Activated B cell treated with CpG ODN at 0.5 μM for 24 hours (primary cell): ENCODE data around the gene PAM16. TPM values are rescaled to one million over a fixed set of nuclear protein-coding genes. Genes with fewer than 3 reads are reported as not detected.

Experiments
- ATAC-seq: fragments of 200-7000 bp; cut with Tn5 transposase; one replicate; pipeline ENCODE4 v1.10.0; 2021; ENCODE audit warnings: low read depth, mild to moderate bottlenecking, moderate library complexity
- CTCF ChIA-PET: fragments of 350-600 bp; sonication (Branson Sonifier 250); formaldehyde crosslinking; loops from one replicate; lab custom pipeline; 2021; ENCODE audit warnings: antibody characterized with exemption; lab: Charles Lee
- POLR2A ChIA-PET: fragments of 350-600 bp; sonication (Branson Sonifier 250); formaldehyde crosslinking; loops from one replicate; lab custom pipeline; 2021; ENCODE audit warnings: antibody characterized with exemption; lab: Charles Lee
- DNase-seq: peaks from one replicate; pipeline ENCODE4 v3.0.0; 2022
- H3K27ac Mint-ChIP-seq: one replicate; pipeline ENCODE4 v1.8.0; 2020; ENCODE audit warnings: mixed read lengths
- H3K27me3 Mint-ChIP-seq: one replicate; pipeline ENCODE4 v1.8.0; 2021; ENCODE audit warnings: mixed read lengths
- H3K36me3 Mint-ChIP-seq: one replicate; pipeline ENCODE4 v1.8.0; 2021; ENCODE audit warnings: low read depth, mixed read lengths
- H3K4me1 Mint-ChIP-seq: one replicate; pipeline ENCODE4 v1.8.0; 2021; ENCODE audit warnings: mixed read lengths
- H3K4me3 Mint-ChIP-seq: one replicate; pipeline ENCODE4 v1.8.0; 2020; ENCODE audit warnings: mild to moderate bottlenecking, mixed read lengths
- H3K9me3 Mint-ChIP-seq: one replicate; pipeline ENCODE4 v1.8.0; 2020; ENCODE audit warnings: mixed read lengths
- intact Hi-C: fragments of 100-400 bp; cut with micrococcal nuclease; formaldehyde crosslinking; loops from one replicate; pipeline ENCODE4 v1.15.1; 2024
- total RNA-seq: library from RNA; stranded (reverse); gene quantifications from 2 replicates; pipeline ENCODE4 v1.2.3, GENCODE V29; 2022
- TF ChIP-seq, protein P1 (sequence below): fragments of 200-600 bp; IDR thresholded peaks from one replicate; pipeline ENCODE4 v1.8.0; 2022; ENCODE audit warnings: antibody characterized with exemption, mild to moderate bottlenecking

Gene PAM16
- total RNA-seq, 1 donor from 2014 or later: 58.1 TPM

GRCh38 chr16:4369007-4369733 lies 18.0 kb upstream of the PAM16 start:
- POLR2A ChIA-PET: no interaction called here
- DNase-seq: no peak
- no peak overlapping the region for H3K27ac Mint-ChIP-seq
- H3K27me3 Mint-ChIP-seq: no peaks in the 10 kb centered on the region
- H3K4me3 Mint-ChIP-seq: no peak overlapping the region
- TF ChIP-seq, protein P1, sequence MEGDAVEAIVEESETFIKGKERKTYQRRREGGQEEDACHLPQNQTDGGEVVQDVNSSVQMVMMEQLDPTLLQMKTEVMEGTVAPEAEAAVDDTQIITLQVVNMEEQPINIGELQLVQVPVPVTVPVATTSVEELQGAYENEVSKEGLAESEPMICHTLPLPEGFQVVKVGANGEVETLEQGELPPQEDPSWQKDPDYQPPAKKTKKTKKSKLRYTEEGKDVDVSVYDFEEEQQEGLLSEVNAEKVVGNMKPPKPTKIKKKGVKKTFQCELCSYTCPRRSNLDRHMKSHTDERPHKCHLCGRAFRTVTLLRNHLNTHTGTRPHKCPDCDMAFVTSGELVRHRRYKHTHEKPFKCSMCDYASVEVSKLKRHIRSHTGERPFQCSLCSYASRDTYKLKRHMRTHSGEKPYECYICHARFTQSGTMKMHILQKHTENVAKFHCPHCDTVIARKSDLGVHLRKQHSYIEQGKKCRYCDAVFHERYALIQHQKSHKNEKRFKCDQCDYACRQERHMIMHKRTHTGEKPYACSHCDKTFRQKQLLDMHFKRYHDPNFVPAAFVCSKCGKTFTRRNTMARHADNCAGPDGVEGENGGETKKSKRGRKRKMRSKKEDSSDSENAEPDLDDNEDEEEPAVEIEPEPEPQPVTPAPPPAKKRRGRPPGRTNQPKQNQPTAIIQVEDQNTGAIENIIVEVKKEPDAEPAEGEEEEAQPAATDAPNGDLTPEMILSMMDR: no peak
- ATAC-seq: no peak
- H3K9me3 Mint-ChIP-seq: no peaks in the 10 kb centered on the region
- peaks cover 10% of the 10 kb centered on the region for H3K36me3 Mint-ChIP-seq
- H3K4me1 Mint-ChIP-seq: peaks cover 38% of the 10 kb centered on the region
- CTCF ChIA-PET: no interaction called here
- intact Hi-C loops: no loop called here

GRCh38 chr16:4367393-4367856 lies 16.3 kb upstream of the PAM16 start:
- peak overlapping the region; percentile 24 for H3K27ac Mint-ChIP-seq
- CTCF ChIA-PET: no interaction called here

GRCh38 chr16:4366016-4366415 lies 14.9 kb upstream of the PAM16 start:
- Mint-ChIP-seq H3K4me3 (no peak overlapping the region), H3K9me3 (no peaks in the 10 kb centered on the region), H3K27ac (no peak overlapping the region), H3K36me3 (peaks cover 28% of the 10 kb centered on the region), H3K27me3 (no peaks in the 10 kb centered on the region), H3K4me1 (peaks cover 37% of the 10 kb centered on the region)
- CTCF ChIA-PET: interaction anchor here (2.9 kb wide), 1 partner anchor 37 kb away, joined by 17 read pairs; no protein-coding TSS in a partner anchor
- TF ChIP-seq, protein P1: no peak
- DNase-seq (no peak), ATAC-seq (no peak)
- intact Hi-C loops: no loop called here
- POLR2A ChIA-PET: no interaction called here

More at GRCh38 chr16:4367393-4367856, 16.3 kb upstream of the PAM16 start:
- H3K27me3 Mint-ChIP-seq: no peaks in the 10 kb centered on the region
- POLR2A ChIA-PET: no interaction called here
- no peak overlapping the region for H3K4me3 Mint-ChIP-seq
- no peaks in the 10 kb centered on the region for H3K9me3 Mint-ChIP-seq
- intact Hi-C loops: no loop called here
- peaks cover 21% of the 10 kb centered on the region for H3K36me3 Mint-ChIP-seq
- ATAC-seq (no peak), DNase-seq (no peak)
- H3K4me1 Mint-ChIP-seq: peaks cover 39% of the 10 kb centered on the region
- TF ChIP-seq, protein P1: no peak

- no peak overlapping the region for H3K27ac Mint-ChIP-seq
- TF ChIP-seq, protein P1: no peak
- intact Hi-C loops: loop anchor here (2.0 kb wide), 1 partner anchor 15 kb away; the partner anchor contains the start of gene PAM16
- ChIA-PET POLR2A (interaction anchor here (0.7 to 1.3 kb wide), 2 partner anchors 8 to 37 kb away, joined by 3 to 8 read pairs; no protein-coding TSS in a partner anchor), CTCF (interaction anchor here (0.9 to 2.9 kb wide), 2 partner anchors 37 to 50 kb away, joined by 3 to 17 read pairs; no protein-coding TSS in a partner anchor)
- DNase-seq (no peak), ATAC-seq (no peak)
- H3K4me1 Mint-ChIP-seq: peaks cover 37% of the 10 kb centered on the region
- no peak overlapping the region for H3K4me3 Mint-ChIP-seq
- H3K9me3 Mint-ChIP-seq: no peaks in the 10 kb centered on the region
- no peaks in the 10 kb centered on the region for H3K27me3 Mint-ChIP-seq
- peaks cover 32% of the 10 kb centered on the region for H3K36me3 Mint-ChIP-seq
Measured at GRCh38 chr16:4365615-4366014, 14.5 kb upstream of the PAM16 start.

DNA sequence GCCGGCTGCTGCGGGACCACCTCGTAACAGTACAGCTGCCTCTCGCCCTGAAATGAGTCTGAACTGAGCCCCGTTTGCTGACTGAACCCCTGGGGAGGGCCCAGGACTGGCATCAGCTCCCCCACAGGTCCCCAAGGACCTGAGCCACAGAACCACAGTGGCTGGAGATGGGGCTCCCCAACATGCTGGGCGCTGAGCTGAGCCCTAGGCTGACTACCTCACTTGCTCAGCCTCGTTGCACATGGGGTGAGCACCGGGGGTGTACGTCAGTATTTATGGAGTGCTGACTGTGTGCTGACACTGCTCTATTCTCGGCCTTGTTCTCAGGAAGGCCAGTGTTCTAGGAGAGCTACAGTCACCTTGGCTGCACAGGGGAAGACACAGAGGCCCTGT lies 13.9 kb upstream of the PAM16 start:
- Mint-ChIP-seq H3K4me1 (peaks cover 37% of the 10 kb centered on the region), H3K9me3 (no peaks in the 10 kb centered on the region), H3K4me3 (no peak overlapping the region), H3K36me3 (peaks cover 38% of the 10 kb centered on the region), H3K27ac (peak overlapping the region; percentile 35), H3K27me3 (no peaks in the 10 kb centered on the region)
- POLR2A ChIA-PET: interaction anchor here (0.5 to 1.3 kb wide), 7 partner anchors 8 to 111 kb away, joined by 3 to 8 read pairs (median 4); partner anchors contain the start of gene HMOX2
- ATAC-seq (peak; percentile 91), DNase-seq (peak; percentile 62)
- TF ChIP-seq, protein P1: no peak
- intact Hi-C loops: loop anchor here (2.0 kb wide), 1 partner anchor 14 kb away; the partner anchor contains the start of gene PAM16
- CTCF ChIA-PET: interaction anchor here (0.9 to 2.9 kb wide), 2 partner anchors 38 to 51 kb away, joined by 3 to 17 read pairs; no protein-coding TSS in a partner anchor
